GM18502 (cell line): Measurements from ENCODE around the gene CTSH.
"Not testable (repeated sequence)": the region's sequence is repeated elsewhere in the genome, so short reads cannot be mapped to it uniquely, and the experiment has no call there.

ENCODE experiments used
- ATAC-seq: cut with Tn5 transposase; IDR thresholded peaks from one replicate; pipeline ENCODE4 v1.9.1; 2021; ENCODE audit warnings: mild to moderate bottlenecking; ENCODE audit not compliant: unreplicated experiment, poor library complexity

Gene CTSH

GRCh38 chr15:78944202-78944625 is 632 bp downstream of the CTSH start:
- peak; percentile 29 for ATAC-seq

GRCh38 chr15:78943692-78944091 is 1.2 kb downstream of the CTSH start:
- no peak for ATAC-seq

GRCh38 chr15:78942741-78943140 is 2.1 kb downstream of the CTSH start:
- no peak for ATAC-seq

- peak; percentile 69 for ATAC-seq
Observed at GRCh38 chr15:78938658-78939488, 6.0 kb downstream of the CTSH start.

- no peak for ATAC-seq
Observed at GRCh38 chr15:78937132-78937739, 7.6 kb downstream of the CTSH start.

GRCh38 chr15:78934655-78935023 is 10.2 kb downstream of the CTSH start:
- ATAC-seq: no peak

- ATAC-seq: no peak
Observed at GRCh38 chr15:78933823-78934654, 10.8 kb downstream of the CTSH start.

GRCh38 chr15:78933187-78933822 is 11.5 kb downstream of the CTSH start:
- ATAC-seq: no peak

GRCh38 chr15:78932258-78932808 is 12.5 kb downstream of the CTSH start:
- no peak for ATAC-seq

GRCh38 chr15:78931439-78932257 is 13.2 kb downstream of the CTSH start:
- no peak for ATAC-seq

- ATAC-seq: no peak
Observed at GRCh38 chr15:78930577-78931388, 14.1 kb downstream of the CTSH start.

GRCh38 chr15:78929536-78930264 is 15.1 kb downstream of the CTSH start:
- no peak for ATAC-seq

GRCh38 chr15:78928616-78929093 is 16.2 kb downstream of the CTSH start:
- ATAC-seq: no peak

- not testable (repeated sequence) for ATAC-seq
Observed at GRCh38 chr15:78928176-78928575, 16.7 kb downstream of the CTSH start.

- no peak for ATAC-seq
Observed at GRCh38 chr15:78927077-78927790, 17.6 kb downstream of the CTSH start.

- no peak for ATAC-seq
Observed at GRCh38 chr15:78925956-78926743, 18.7 kb downstream of the CTSH start.
